GM23248 (cell line): ENCODE results near the gene LYRM1.
"Not testable (repeated sequence)": the region's sequence is repeated elsewhere in the genome, so short reads cannot be mapped to it uniquely, and the experiment has no call there.

Experiments
- EZH2 ChIP-seq: fragments of 200-600 bp; sonication (generic); IDR thresholded peaks from 2 replicates; pipeline ENCODE4 v1.6.1; 2018; ENCODE audit warnings: antibody characterized with exemption, mild to moderate bottlenecking; ENCODE audit not compliant: insufficient read depth, poor library complexity, severe bottlenecking
- EZH2phosphoT487 ChIP-seq: fragments of 200-600 bp; sonication (generic); IDR thresholded peaks from 2 replicates; pipeline ENCODE4 v1.6.1; 2018; ENCODE audit warnings: antibody characterized with exemption, moderate library complexity, mild to moderate bottlenecking, low read depth; ENCODE audit not compliant: insufficient read depth

DNA sequence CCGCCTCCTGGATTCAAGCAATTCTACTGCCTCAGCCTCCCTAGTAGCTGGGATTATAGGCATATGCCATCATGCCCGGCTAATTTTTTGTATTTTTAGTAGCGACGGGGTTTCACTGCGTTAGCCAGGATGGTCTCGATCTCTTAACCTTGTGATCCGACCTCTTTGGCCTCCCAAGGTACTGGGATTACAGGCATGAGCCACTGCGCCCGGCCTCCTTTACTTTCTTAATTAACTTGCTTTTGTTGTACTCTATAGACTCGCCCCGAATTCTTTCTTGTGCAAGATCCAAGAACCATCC, 45.0 kb downstream of the LYRM1 start:
- not testable (repeated sequence) for TF ChIP-seq EZH2, EZH2phosphoT487
